Lung (tissue), 12 donors: ENCODE data around the gene PTPRG. TPM values are rescaled to one million over a fixed set of nuclear protein-coding genes. Genes with fewer than 3 reads are reported as not detected.

Experiments
- ATAC-seq: fragments of 200-7000 bp; cut with Tn5 transposase; one replicate; pipeline ENCODE4 v1.9.1; 2020; ENCODE audit warnings: moderate number of reproducible peaks; ENCODE audit not compliant: insufficient read depth, low FRiP score
- DNase-seq, 3 donors: peaks; one replicate each; pipeline ENCODE4 v3.0.0-alpha.2; 2013 to 2017
- H3K27ac ChIP-seq, 2 donors: one replicate each; pipeline ENCODE4 v1.5.1; 2013; ENCODE audit warnings: mild to moderate bottlenecking in 2 of 2, moderate library complexity in 2 of 2, control low read depth in 1 of 2, inconsistent platforms in 1 of 2, low read depth in 1 of 2, low read length in 1 of 2
- H3K27me3 ChIP-seq, 3 donors: one replicate each; pipeline ENCODE4 v1.5.1; 2013; ENCODE audit warnings: low read length in 2 of 3; ENCODE audit not compliant: control insufficient read depth in 3 of 3, insufficient read depth in 3 of 3
- H3K36me3 ChIP-seq, 4 donors: one replicate each; pipeline ENCODE4 v1.5.1; 2013; ENCODE audit warnings: low read length in 4 of 4, mild to moderate bottlenecking in 1 of 4, moderate library complexity in 1 of 4; ENCODE audit not compliant: control insufficient read depth in 4 of 4, insufficient read depth in 4 of 4
- H3K4me1 ChIP-seq, 5 donors: one replicate each; pipeline ENCODE4 v1.5.1; 2013; ENCODE audit warnings: low read length in 5 of 5, mild to moderate bottlenecking in 2 of 5, moderate library complexity in 1 of 5; ENCODE audit not compliant: control insufficient read depth in 5 of 5, insufficient read depth in 5 of 5
- H3K4me3 ChIP-seq: one replicate; pipeline ENCODE4 v1.5.1; 2013; ENCODE audit warnings: mild to moderate bottlenecking, control low read depth, moderate library complexity
- H3K9ac ChIP-seq, 2 donors: one replicate each; pipeline ENCODE4 v1.5.1; 2013; ENCODE audit warnings: low read length in 2 of 2, control low read depth in 1 of 2; ENCODE audit not compliant: insufficient read depth in 1 of 2
- H3K9me3 ChIP-seq, 4 donors: one replicate each; pipeline ENCODE4 v1.5.1; 2013; ENCODE audit warnings: low read length in 3 of 4, mild to moderate bottlenecking in 1 of 4, moderate library complexity in 1 of 4; ENCODE audit not compliant: control insufficient read depth in 4 of 4, insufficient read depth in 3 of 4
- CTCF ChIP-seq: IDR thresholded peaks from 2 replicates; pipeline ENCODE4 v1.5.1; 2012; ENCODE audit warnings: mild to moderate bottlenecking; ENCODE audit errors: control extremely low read depth, extremely low read depth
- WGBS, 2 donors: extraction: QIAGEN DNeasy Blood & Tissue Kit; methylation state at CpG; one replicate each; pipeline ENCODE4 v1.1.7; 2013; 5-methylcytosine and 5-hydroxymethylcytosine counted together
- polyA plus RNA-seq, 2 donors: library from polyadenylated mRNA; stranded (reverse); fragments of 200-250 nt; gene quantifications; one replicate each; pipeline ENCODE4 v1.2.1, GENCODE V29; 2013
- total RNA-seq, 2 donors: library from RNA; depleted of rRNA in 1 of 2; stranded (reverse); fragments of >200 nt in 1 of 2; gene quantifications; one replicate each; pipeline ENCODE4 v1.2.1, GENCODE V29; 2014 to 2021
- donor health status: control.
- donor health status: control.
- donor health status: Bipolar disorder and iron deficiency.
- donor health status: healthy.
- donor health status: DM: yes; HTN: yes; CAD: no.

The PTPRG gene
- total and polyA plus RNA-seq, 4 donors = 8.5 to 131 (median 75.9) TPM

GRCh38 chr3:62208385-62208784 is 647.0 kb downstream of the PTPRG start:
- DNase-seq = no peak
- no peak overlapping the region for H3K4me3 ChIP-seq
- peaks cover 4 to 9% (median 5%) of the 10 kb centered on the region in 4 donors for H3K36me3 ChIP-seq
- ATAC-seq = no peak
- no peak overlapping the region for H3K27ac ChIP-seq
- H3K27me3 ChIP-seq = no peaks in the 10 kb centered on the region
- WGBS, 2 donors = 94% methylated on average over 4 of the region's 4 CpGs
- peaks cover 0 to 3% (median 0%) of the 10 kb centered on the region in 5 donors for H3K4me1 ChIP-seq
- TF ChIP-seq CTCF = no peak
- H3K9me3 ChIP-seq = no peaks in the 10 kb centered on the region
- H3K9ac ChIP-seq = no peak overlapping the region

- Histone ChIP-seq H3K4me3 (no peak overlapping the region), H3K27me3 (no peaks in the 10 kb centered on the region), H3K9ac (no peak overlapping the region), H3K36me3 (peaks cover 0 to 5% (median 5%) of the 10 kb centered on the region in 4 donors), H3K27ac (no peak overlapping the region), H3K9me3 (no peaks in the 10 kb centered on the region), H3K4me1 (peaks cover 0 to 3% (median 0%) of the 10 kb centered on the region in 5 donors)
- 47 to 72% methylated on average over 5 of the region's 5 CpGs for WGBS, 2 donors
- no peak for ATAC-seq
- no peak for DNase-seq
- TF ChIP-seq CTCF = no peak
Observed at GRCh38 chr3:62209101-62209500, 647.7 kb downstream of the PTPRG start.

- no peak overlapping the region for H3K4me3 ChIP-seq
- no peak for DNase-seq
- peaks cover 0 to 3% (median 0%) of the 10 kb centered on the region in 5 donors for H3K4me1 ChIP-seq
- no peak for TF ChIP-seq CTCF
- H3K36me3 ChIP-seq = peaks cover 0 to 5% (median 2%) of the 10 kb centered on the region in 4 donors
- no peak overlapping the region for H3K9ac ChIP-seq
- H3K9me3 ChIP-seq = peaks cover 0 to 2% (median 0%) of the 10 kb centered on the region in 4 donors
- WGBS, 2 donors = 78 to 82% methylated on average over 5 of the region's 5 CpGs
- no peak for ATAC-seq
- no peak overlapping the region for H3K27ac ChIP-seq
- no peaks in the 10 kb centered on the region for H3K27me3 ChIP-seq
Observed at GRCh38 chr3:62210011-62210410, 648.6 kb downstream of the PTPRG start.
